B cell (primary cell): ENCODE results near the gene FXYD1. TPM values are rescaled to one million over a fixed set of nuclear protein-coding genes. Genes with fewer than 3 reads are reported as not detected.

ENCODE experiments used
- ATAC-seq: fragments of 200-7000 bp; cut with Tn5 transposase; one replicate; pipeline ENCODE4 v1.10.0; 2021; ENCODE audit warnings: low read depth, mild to moderate bottlenecking, moderate number of reproducible peaks, moderate library complexity
- CTCF ChIA-PET: fragments of 350-600 bp; sonication (Branson Sonifier 250); formaldehyde crosslinking; loops from one replicate; lab custom pipeline; 2021; ENCODE audit warnings: antibody characterized with exemption, inconsistent platforms; lab: Charles Lee
- POLR2A ChIA-PET: fragments of 350-600 bp; sonication (Branson Sonifier 250); formaldehyde crosslinking; loops from one replicate; lab custom pipeline; 2021; ENCODE audit warnings: antibody characterized with exemption; lab: Charles Lee
- DNase-seq: peaks from one replicate; pipeline ENCODE4 v3.0.0; 2013
- H2AFZ ChIP-seq: 2 replicates; pipeline ENCODE4 v1.6.1; 2012; ENCODE audit warnings: mild to moderate bottlenecking, low read depth, low read length; ENCODE audit not compliant: insufficient read depth, poor library complexity, severe bottlenecking
- H3K27ac ChIP-seq, 2 donors: 1 replicate in 1 of 2; 2 replicates in 1 of 2; pipeline ENCODE4 v1.5.1; 2012 to 2013; ENCODE audit warnings: low read length in 2 of 2, mild to moderate bottlenecking in 2 of 2, moderate library complexity in 1 of 2
- H3K27me3 ChIP-seq, 4 experiments: fragments of 200-600 bp in 1 of 4; sonication (generic) in 1 of 4; replicated peaks in 1 of 4; 1 replicate in 2 of 4; 2 replicates in 2 of 4; pipeline versions ENCODE4 v1.6.1 to v1.7.0; 2013 to 2016; ENCODE audit warnings: low read length in 3 of 4, mild to moderate bottlenecking in 2 of 4, mixed read lengths in 1 of 4, moderate library complexity in 1 of 4; ENCODE audit not compliant: insufficient read depth in 4 of 4, control insufficient read depth in 3 of 4; ENCODE audit errors: control extremely low read depth in 1 of 4
- H3K36me3 ChIP-seq, 2 experiments: replicated peaks in 1 of 2; 1 replicate in 1 of 2; 2 replicates in 1 of 2; pipeline versions ENCODE4 v1.6.1 to v1.7.1; 2013; ENCODE audit warnings: low read length in 1 of 2; ENCODE audit not compliant: insufficient read depth in 2 of 2, control insufficient read depth in 1 of 2; ENCODE audit errors: control extremely low read depth in 1 of 2, extremely low read depth in 1 of 2
- H3K4me1 ChIP-seq, 2 donors: fragments of 200-600 bp in 1 of 2; sonication (generic) in 1 of 2; 1 replicate in 1 of 2; 2 replicates in 1 of 2; pipeline versions ENCODE4 v1.5.1 to v1.6.1; 2013 to 2017; ENCODE audit warnings: low read length in 2 of 2; ENCODE audit not compliant: control insufficient read depth in 2 of 2, insufficient read depth in 2 of 2
- H3K4me2 ChIP-seq: replicated peaks from 2 replicates; pipeline ENCODE3; 2012; ENCODE audit warnings: mild to moderate bottlenecking, low read depth, low read length; ENCODE audit not compliant: poor library complexity, severe bottlenecking
- H3K4me3 ChIP-seq, 5 experiments: fragments of 200-600 bp in 1 of 5; sonication (generic) in 1 of 5; 1 replicate in 3 of 5; 2 replicates in 2 of 5; pipeline versions ENCODE4 v1.5.1 to v1.7.0; 2011 to 2016; ENCODE audit warnings: low read length in 4 of 5, mild to moderate bottlenecking in 4 of 5, low read depth in 2 of 5, control low read depth in 1 of 5, moderate library complexity in 1 of 5; ENCODE audit not compliant: insufficient read depth in 1 of 5; ENCODE audit errors: control extremely low read depth in 1 of 5, extremely low read depth in 1 of 5
- H3K79me2 ChIP-seq: fragments of 200-600 bp; sonication (generic); one replicate; pipeline ENCODE4 v1.6.0; 2016; ENCODE audit warnings: low read length; ENCODE audit not compliant: control insufficient read depth, insufficient read depth
- H3K9ac ChIP-seq: fragments of 200-600 bp; sonication (generic); 2 replicates; pipeline ENCODE4 v1.6.1; 2017; ENCODE audit warnings: mild to moderate bottlenecking, low read length, moderate library complexity
- H3K9me3 ChIP-seq, 3 donors: one replicate each; pipeline versions ENCODE4 v1.6.1 to v1.7.1; 2013; ENCODE audit warnings: low read length in 2 of 3; ENCODE audit not compliant: control insufficient read depth in 2 of 3, insufficient read depth in 1 of 3; ENCODE audit errors: control extremely low read depth in 1 of 3
- H4K20me1 ChIP-seq: 2 replicates; pipeline ENCODE4 v1.6.0; 2012; ENCODE audit warnings: mild to moderate bottlenecking, low read length; ENCODE audit not compliant: insufficient read depth, control insufficient read depth, poor library complexity, severe bottlenecking
- H3K27ac Mint-ChIP-seq: one replicate; pipeline ENCODE4 v1.8.0; 2021; ENCODE audit warnings: mixed read lengths
- H3K27me3 Mint-ChIP-seq: one replicate; pipeline ENCODE4 v1.8.0; 2021; ENCODE audit warnings: mixed read lengths
- H3K4me1 Mint-ChIP-seq: one replicate; pipeline ENCODE4 v1.8.0; 2021; ENCODE audit warnings: mixed read lengths
- H3K4me3 Mint-ChIP-seq: one replicate; pipeline ENCODE4 v1.8.0; 2021; ENCODE audit warnings: mixed read lengths
- H3K9me3 Mint-ChIP-seq: one replicate; pipeline ENCODE4 v1.8.0; 2022; ENCODE audit warnings: mixed read lengths; ENCODE audit not compliant: insufficient read depth
- CTCF ChIP-seq: fragments of 200-600 bp; IDR thresholded peaks from one replicate; pipeline ENCODE4 v1.8.0; 2022; ENCODE audit warnings: antibody characterized with exemption, mild to moderate bottlenecking
- EZH2 ChIP-seq: IDR thresholded peaks from 2 replicates; pipeline ENCODE4 v1.6.1; 2012; ENCODE audit warnings: borderline replicate concordance, low read depth, mild to moderate bottlenecking, moderate library complexity, low read length; ENCODE audit not compliant: insufficient read depth, poor library complexity, severe bottlenecking
- WGBS: methylation state at CpG from one replicate; pipeline ENCODE4 v1.1.5; 2013; ENCODE audit warnings: missing lambda C conversion rate; ENCODE audit not compliant: insufficient coverage; 5-methylcytosine and 5-hydroxymethylcytosine counted together
- intact Hi-C: fragments of 100-400 bp; cut with micrococcal nuclease; formaldehyde crosslinking; loops from one replicate; pipeline ENCODE4 v1.10.0; 2022
- polyA plus RNA-seq: library from polyadenylated mRNA; depleted of rRNA; stranded (reverse); fragments of >200 nt; gene quantifications from 2 replicates; pipeline ENCODE4 v1.2.3, GENCODE V29; 2012
- total RNA-seq, 2 donors: library from RNA; stranded (reverse); fragments of 120-200 nt in 1 of 2; gene quantifications; 1 replicate in 1 of 2; 2 replicates in 1 of 2; pipeline versions ENCODE4 v1.2.3 to v1.2.4, GENCODE V29; 2013 to 2022

Gene FXYD1
- total and polyA plus RNA-seq, 2 donors (not counting 1 experiment from before 2014, with no cell fraction given), result 3.1 to 4.7 TPM

DNA sequence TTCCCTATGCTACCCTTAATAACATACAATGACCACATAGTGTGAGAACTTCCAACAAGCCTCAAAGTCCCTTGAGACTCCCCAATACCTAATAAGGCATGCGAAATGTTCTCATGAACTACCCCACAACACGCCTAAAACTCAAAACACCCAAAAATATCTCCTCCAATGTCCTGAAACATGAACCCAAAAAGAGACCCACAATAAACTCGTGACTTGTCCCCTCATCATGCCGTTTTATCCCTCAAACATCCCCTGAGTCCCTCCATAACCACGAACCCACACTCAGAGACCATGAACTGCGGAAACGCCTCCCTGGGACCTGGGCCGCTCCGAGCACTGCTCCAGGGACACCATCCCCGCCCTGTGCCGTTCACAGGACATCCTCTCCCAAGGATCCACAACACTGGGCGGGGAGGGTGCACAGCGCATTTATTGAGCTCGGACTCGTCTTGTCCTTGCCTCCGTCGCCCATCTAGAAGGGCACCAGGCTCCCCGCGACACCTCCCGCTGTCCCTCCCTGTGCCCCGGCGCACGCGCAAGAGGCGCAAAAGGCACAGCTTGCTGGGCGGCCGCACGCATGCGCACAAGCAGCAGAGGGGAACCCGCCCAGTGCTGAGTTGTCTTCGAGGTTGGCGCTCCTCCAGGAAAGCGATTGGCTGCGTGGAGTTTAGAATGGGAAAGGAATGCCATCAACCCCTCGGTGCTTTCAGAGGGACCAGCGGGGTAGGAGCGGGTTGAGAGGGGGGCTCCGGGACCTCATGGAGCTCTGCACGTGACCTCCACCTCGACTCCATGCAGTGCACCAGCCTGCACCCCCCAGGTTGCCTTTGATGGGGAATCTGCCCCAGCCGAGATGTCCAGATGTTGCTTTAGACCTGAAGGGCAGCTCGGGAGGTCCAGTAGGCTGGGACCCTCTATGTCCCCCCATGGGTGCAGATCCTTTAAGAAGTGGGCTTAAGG is 14.2 kb upstream of the FXYD1 start:
- no peaks in the 10 kb centered on the region for H4K20me1 ChIP-seq
- no peak for TF ChIP-seq CTCF
- peak overlapping the region; percentile 76 for H3K4me2 ChIP-seq
- H3K27ac ChIP-seq, result peak overlapping the region; percentile 22 to 34
- no peaks in the 10 kb centered on the region for H3K27me3 Mint-ChIP-seq
- POLR2A ChIA-PET, result interaction anchor here (0.9 to 1.3 kb wide), 3 partner anchors 11 to 17 kb away, joined by 3 to 11 read pairs (median 3); no protein-coding TSS in a partner anchor
- DNase-seq (peak; percentile 87), ATAC-seq (peak; percentile 92)
- H2AFZ ChIP-seq, result peak overlapping the region; percentile 83
- CTCF ChIA-PET, result interaction anchor here (0.6 to 2.1 kb wide), 8 partner anchors 9 to 142 kb away, joined by 3 to 11 read pairs (median 8); partner anchors contain the start of genes FXYD5 and LGI4
- H3K9me3 Mint-ChIP-seq, result no peaks in the 10 kb centered on the region
- intact Hi-C loops, result loop anchor here (1.0 to 5.0 kb wide), 3 partner anchors 11 to 37 kb away; partner anchors contain the start of gene LGI4
- peak overlapping the region; percentile 96 for H3K4me3 Mint-ChIP-seq
- peak overlapping the region; percentile 37 to 72 (median 59) for H3K4me3 ChIP-seq
- peaks cover 10 to 17% of the 10 kb centered on the region in 2 donors for H3K4me1 ChIP-seq
- H3K27me3 ChIP-seq, result no peaks in the 10 kb centered on the region
- H3K4me1 Mint-ChIP-seq, result peaks cover 15% of the 10 kb centered on the region
- no peaks in the 10 kb centered on the region for H3K9me3 ChIP-seq
- H3K9ac ChIP-seq, result peak overlapping the region; percentile 65
- 17% methylated on average over 41 of the region's 42 CpGs for WGBS
- peak overlapping the region; percentile 95 for H3K27ac Mint-ChIP-seq
- H3K36me3 ChIP-seq, result no peaks in the 10 kb centered on the region
- H3K79me2 ChIP-seq, result no peaks in the 10 kb centered on the region

- intact Hi-C loops, result loop anchor here (2.0 kb wide), 1 partner anchor 16 kb away; no protein-coding TSS in a partner anchor
- Histone ChIP-seq H3K4me1 (peaks cover 10 to 17% of the 10 kb centered on the region in 2 donors), H3K79me2 (no peaks in the 10 kb centered on the region), H3K27ac (no peak overlapping the region), H2AFZ (no peak overlapping the region), H3K9ac (no peak overlapping the region), H3K27me3 (no peaks in the 10 kb centered on the region), H3K4me2 (peak overlapping the region; percentile 76), H3K36me3 (no peaks in the 10 kb centered on the region), H3K9me3 (no peaks in the 10 kb centered on the region), H3K4me3 (no peak overlapping the region), H4K20me1 (no peaks in the 10 kb centered on the region)
- Mint-ChIP-seq H3K4me1 (peaks cover 15% of the 10 kb centered on the region), H3K9me3 (no peaks in the 10 kb centered on the region), H3K4me3 (peak overlapping the region; percentile 37), H3K27ac (no peak overlapping the region), H3K27me3 (no peaks in the 10 kb centered on the region)
- CTCF ChIA-PET, result interaction anchor here (1.4 to 2.7 kb wide), 6 partner anchors 10 to 58 kb away, joined by 6 to 11 read pairs (median 8); partner anchors contain the start of genes FXYD5 and LGI4
- TF ChIP-seq EZH2 (no peak), CTCF (no peak)
- DNase-seq (no peak), ATAC-seq (no peak)
- POLR2A ChIA-PET, result interaction anchor here (0.5 to 1.3 kb wide), 4 partner anchors 10 to 110 kb away, joined by 3 to 11 read pairs (median 5); no protein-coding TSS in a partner anchor
- 90% methylated on average over 17 of the region's 19 CpGs for WGBS
These were observed 13.3 kb upstream of the FXYD1 start for GRCh38 chr19:35125270-35125717.
